GM18505 (cell line): Measurements from ENCODE around the gene TENM3.

Experiments used
- ATAC-seq: cut with Tn5 transposase; IDR thresholded peaks from one replicate; pipeline ENCODE4 v1.9.1; 2021; ENCODE audit not compliant: unreplicated experiment
- POLR2A ChIP-seq: IDR thresholded peaks from 4 replicates; pipeline ENCODE4 v1.6.1; 2011; ENCODE audit warnings: borderline replicate concordance; ENCODE audit not compliant: insufficient read depth, insufficient read length; ENCODE audit errors: extremely low read depth

The TENM3 gene

DNA sequence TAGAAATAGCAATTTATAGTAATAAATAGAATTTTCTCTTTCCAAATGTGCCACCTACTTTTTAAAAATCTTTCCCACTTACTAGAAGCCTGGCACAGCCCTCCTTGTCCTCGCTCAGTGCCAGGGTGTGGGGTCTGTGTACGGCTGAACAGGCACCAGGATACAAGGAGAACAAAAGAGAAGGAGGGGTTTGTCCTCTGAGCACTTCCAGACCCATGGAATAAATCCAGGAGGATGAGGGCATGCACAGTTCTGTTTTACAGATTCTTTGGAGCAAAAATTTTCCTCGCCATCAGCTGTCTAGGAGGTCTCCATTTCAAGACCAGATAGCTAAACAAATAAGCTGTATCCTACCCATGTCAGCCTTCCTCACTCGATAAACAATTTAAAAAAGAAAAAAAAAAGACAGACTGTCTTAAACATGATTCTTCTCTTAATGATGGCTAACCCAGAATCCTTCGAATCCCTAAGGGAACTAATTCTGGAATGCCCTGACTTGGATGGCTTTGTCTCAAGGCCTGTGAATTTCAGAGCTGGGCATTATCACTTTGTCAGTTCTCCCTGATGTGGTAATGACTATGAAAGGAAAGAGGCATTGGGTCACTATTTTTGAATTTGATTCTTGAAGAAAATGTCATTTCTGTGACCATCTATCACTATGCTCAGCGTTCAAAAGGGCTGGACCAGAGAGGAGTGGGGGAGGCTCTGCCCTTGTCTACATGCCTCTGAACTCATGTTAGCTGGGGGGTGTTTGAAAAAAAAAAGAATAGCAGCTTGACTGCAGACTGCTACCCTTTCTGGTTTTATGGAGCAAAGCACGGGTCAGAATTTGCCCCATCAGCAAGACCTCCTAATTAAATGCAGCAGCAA lies 523.0 kb downstream of the TENM3 start:
- TF ChIP-seq POLR2A = no peak
- ATAC-seq = no peak

DNA sequence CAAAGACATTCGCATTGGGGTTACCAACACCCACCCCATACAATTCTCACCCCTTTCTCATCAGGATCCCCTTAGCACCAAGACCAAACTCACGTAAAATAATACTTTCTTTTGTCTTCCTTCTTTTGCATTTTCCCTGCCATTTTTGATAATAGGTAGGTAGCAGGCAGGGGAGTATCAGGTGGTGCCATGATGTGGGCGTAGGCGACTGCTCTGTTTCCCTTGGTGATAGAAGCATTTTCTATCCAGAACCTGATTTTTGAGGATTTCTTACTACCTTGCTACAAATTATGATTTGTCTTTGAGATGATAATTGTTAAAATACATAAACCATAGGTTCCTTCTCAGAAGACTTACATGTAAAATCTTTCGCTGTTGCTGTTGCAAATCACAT lies 523.7 kb downstream of the TENM3 start:
- no peak for ATAC-seq
- TF ChIP-seq POLR2A = no peak

DNA sequence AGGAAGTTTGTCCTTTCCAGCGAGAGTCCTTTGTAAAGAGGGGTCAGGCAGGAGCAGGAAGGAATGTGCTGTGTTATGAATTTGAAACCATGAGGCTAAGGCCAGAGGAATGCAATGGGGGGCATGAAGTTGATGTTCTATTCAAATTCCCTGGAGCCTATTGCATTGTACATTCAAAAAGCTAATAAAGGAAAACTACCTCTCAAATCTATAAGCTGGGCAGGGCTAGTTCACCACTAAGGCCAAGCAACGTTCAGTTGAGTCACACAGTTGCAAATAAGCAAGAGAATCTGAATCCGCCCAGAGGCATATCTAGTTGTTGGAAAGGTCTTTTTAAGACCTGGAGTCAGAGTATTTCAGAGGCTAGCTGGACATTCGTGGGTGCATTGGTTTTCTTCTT lies 525.6 kb downstream of the TENM3 start:
- ATAC-seq = no peak
- no peak for TF ChIP-seq POLR2A

DNA sequence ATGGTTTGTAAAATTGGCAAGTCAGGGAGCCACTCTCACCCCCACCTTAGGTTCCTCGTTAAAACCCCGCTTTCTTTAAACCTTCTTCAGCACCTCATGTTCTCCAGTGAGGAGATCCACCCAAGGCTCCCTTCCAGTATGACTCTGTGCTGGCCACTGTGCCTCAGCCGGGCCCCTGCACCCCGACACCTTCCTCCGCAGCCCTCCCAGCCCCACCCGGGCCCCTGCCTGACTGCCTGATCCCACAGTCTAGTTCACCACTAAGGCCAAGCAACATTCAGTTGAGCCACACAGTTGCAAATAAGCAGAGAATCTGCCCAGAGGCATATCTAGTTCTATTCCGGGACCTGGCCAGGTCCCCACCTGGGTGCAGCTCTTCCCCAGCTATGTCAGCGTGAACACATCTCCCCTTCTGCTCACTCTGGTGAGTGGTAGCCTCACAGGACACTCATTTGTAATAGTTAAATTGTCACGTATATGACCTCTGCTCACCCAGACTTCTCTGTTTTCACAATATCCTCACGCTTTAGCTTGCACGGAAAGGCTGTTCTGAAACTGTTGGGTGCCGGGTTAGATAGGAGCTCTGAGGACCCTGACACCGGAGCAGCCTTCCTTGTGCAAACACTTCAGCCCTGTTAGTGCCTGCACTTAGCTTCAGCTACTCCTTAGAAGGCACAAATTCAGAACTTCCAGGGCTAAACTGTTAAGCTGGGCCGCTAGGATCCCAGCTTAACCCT lies 527.2 kb downstream of the TENM3 start:
- TF ChIP-seq POLR2A = no peak
- no peak for ATAC-seq

DNA sequence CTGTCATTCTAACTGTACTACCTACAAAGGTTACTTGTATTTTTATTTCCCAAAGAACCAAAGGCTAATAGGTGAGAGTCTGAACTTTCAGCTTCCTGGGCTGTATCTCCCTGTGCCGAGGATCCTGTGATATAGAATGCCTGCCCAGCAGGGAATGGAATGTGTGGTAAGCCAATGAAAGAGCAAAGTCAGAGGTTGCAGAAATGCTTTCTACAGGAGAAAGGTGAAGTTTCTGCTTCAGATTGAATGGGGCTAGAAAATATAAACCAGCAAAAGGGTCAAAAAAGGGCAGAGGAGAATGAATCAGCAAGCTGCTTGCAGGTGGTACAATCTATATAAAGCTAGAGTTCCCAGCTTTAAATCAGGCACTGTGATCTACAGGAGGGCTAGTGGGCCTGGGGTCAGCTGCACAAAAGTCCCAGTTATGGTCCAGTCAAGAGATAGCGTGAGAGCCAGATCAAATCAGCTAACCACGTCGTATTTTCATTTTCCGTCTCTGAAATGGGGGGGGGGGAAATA lies 527.9 kb downstream of the TENM3 start:
- no peak for TF ChIP-seq POLR2A

DNA sequence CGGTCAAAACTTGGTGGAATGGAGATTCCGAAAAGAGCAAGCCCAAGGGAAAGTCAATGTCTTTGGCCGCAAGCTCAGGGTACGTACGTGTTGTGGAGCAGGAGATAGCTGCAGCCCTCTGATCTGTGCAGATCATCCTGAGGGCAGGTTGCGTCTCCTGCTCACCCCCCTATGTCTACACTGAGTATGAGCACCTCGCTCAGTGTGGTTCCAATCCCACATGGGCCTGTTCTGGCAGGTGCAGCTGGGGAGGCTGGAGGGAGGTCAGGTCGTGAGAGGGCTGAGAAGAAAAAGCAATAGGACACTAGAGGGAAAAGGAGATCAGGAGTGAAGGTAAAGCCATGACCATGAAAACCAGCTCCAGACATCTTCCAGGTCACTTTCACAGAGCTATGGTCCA lies 531.9 kb downstream of the TENM3 start:
- no peak for TF ChIP-seq POLR2A
- ATAC-seq = no peak

More for the DNA sequence above, 527.9 kb downstream of the TENM3 start:
- ATAC-seq = no peak

DNA sequence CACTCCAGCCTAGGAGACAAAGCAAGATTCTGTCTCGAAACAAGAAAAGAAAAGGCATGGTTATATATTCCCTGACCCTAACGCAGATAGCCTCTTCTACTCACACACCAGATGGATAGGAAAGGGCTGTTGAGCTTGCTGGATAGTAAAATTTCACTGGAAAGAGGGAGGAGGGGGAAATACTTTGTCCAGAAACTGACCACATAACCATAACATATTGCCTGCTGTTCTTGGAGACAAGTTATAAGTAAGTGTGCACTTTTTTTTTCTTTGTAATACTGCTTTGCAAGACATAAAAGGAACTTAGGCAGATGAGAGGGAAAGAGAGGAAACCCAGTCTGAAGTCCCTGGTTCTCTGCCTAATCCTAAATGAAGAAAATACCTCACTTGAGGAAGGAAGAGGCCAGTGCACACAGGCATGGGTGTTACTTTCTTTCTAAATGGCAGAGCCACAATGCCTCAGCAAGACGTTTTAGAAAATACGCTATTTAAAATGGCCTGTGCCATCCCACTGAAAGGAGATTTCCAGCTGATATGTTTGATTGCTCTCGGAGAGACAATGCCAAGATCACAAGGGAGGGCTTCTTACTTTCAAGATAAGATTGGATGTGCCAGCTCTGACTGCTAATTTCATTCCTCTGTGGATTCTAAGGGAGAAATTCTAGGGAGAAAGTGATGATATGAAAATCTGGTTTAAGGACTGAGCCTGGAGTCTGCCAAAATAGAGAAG lies 533.3 kb downstream of the TENM3 start:
- ATAC-seq = no peak
- TF ChIP-seq POLR2A = no peak

DNA sequence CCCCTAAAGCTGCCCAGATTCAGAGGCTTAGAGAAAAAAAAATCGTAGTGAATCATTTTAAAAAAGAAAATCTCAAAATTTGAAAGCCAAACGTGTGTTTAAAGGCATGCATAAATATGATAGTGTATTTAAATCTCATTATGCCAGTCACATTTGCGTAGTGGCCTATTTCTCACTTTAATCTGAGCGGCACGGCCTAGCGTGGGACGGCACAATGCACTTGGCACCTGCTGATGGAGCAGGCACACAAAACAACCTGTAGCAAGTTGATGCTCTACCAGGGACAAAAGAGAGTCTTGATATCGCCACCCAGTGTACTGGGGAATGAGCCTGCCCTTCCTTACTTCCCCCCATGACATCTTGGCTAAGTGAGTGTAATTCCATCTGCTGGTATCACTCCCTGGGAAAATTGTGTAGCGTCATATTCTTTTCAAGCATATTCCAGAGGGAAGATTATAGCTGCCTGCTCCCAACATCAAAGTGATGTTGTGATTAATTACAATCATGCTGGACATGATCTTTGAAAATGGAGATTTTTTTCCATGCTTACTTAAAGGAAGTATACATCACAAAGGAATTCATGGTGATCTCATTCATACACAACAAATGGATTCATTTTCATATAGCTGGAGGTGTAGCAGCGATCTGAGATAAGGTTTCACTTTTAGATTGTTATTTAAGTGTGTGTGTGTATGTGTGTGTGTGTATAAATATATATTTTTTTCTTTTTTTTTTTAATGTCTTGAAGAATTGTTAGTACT lies 535.2 kb downstream of the TENM3 start:
- TF ChIP-seq POLR2A = no peak
- no peak for ATAC-seq

DNA sequence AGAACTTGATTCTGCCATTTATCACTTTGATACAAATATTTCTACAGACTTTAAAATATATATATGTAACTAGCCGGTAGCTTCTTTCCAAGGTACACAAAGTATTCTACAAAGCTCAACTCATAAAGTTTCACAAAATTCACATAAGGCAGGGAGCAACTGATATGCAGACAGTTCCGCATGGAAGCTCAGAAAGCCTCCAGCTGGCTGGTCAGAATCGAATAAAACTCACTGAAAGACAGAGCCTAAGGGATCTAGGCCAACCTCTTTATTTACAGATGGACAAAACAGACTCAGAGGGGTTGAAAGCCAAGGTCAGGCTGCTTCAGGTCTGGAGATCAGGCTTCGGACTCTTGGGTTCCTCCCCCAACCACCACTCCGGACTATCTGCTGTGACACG lies 543.8 kb downstream of the TENM3 start:
- no peak for ATAC-seq
- no peak for TF ChIP-seq POLR2A

DNA sequence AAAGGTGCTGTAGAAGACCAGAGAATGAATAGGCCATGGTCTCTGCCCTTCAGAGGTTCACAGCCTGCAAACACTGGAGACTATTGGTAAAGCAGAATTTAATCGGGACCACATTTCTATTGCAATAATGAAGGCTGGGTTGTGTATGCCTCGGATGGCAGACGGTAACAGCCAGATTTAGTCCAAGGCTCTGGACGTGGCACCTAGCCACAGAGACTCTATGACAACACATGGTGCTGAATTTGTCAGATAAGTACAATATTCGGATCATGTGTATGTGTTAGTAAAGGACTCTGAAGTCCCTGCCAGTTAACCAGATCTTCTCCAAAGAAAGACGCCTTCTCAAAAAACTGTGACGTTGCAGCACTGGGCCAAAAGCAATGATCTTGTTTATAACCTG lies 545.0 kb downstream of the TENM3 start:
- no peak for ATAC-seq
- no peak for TF ChIP-seq POLR2A

DNA sequence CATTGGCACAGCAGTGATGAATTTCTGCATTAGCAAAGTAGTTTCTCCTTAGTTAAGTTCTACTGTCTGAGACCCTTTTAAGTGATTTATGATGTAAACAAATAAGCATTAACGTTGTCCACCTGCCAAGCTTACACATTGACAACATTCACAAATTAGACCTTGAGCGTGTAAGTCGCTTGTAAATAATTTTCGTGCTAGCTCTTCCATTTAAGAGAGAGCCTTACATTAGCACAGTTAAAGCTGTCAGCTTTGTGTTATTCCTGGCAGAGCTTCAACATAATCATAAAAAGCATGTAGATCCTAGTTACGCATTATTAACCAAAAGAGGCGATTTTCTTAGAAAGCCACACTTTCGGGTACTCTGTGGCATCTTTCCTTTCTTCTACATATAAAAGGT lies 546.3 kb downstream of the TENM3 start:
- no peak for ATAC-seq

DNA sequence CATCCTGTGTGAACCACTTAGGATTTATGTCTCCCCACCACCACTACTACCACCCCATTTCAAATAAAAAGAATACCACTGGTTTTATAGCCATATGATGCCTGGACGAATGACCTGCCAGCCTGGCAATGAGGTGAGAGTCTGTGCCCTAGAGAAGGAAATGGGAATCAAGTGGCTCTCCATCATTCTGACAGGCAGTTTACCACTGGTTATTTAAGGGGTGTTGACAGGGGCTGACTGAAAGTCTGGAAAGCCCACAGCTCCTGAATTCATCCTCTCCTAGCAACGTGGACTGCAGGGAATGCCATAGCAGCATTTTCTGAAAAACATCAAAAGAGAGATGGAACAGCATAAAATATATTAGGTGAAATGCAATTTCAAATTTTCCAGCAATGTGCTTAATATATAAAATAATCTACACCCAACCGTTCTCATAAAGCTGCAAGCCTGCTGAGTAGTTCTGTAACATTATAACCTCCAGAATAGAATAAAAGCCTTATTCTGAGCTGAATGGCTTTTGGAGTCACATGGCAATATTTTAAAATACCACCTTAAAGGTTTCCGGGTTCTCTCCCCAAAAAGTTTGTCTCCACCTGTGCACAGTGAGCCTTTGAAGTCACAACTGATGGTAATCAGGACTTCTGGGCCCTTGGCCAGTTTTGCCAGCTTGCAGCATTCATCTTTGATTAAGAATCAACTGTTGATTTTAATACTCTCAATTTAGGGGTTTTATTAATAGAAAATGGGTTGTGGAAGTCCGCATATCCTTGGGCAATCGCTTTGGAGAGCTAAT lies 552.4 kb downstream of the TENM3 start:
- TF ChIP-seq POLR2A = no peak

More for the DNA sequence above, 546.3 kb downstream of the TENM3 start:
- TF ChIP-seq POLR2A = no peak

More for the DNA sequence above, 552.4 kb downstream of the TENM3 start:
- no peak for ATAC-seq
